OCI-LY7 (cell line): Measurements from ENCODE around the gene GNB1L. TPM values are rescaled to one million over a fixed set of nuclear protein-coding genes. Genes with fewer than 3 reads are reported as not detected.

Experiments
- Bru-seq: library from RNA; stranded (reverse); fragments of 400-500 nt; gene quantifications from one replicate; lab custom pipeline; 2021; lab: Mats Ljungman, UMichigan
- BruChase-seq, 2 experiments: library from RNA; stranded (reverse); fragments of 400-500 nt; gene quantifications; one replicate each; lab custom pipeline; 2021; lab: Mats Ljungman, UMichigan
- BruUV-seq: library from RNA; stranded (reverse); fragments of 400-500 nt; replicated peaks from 2 replicates; lab custom pipeline; 2021; lab: Mats Ljungman, UMichigan
- CTCF ChIA-PET: fragments of 300-600 bp; sonication (Branson Sonifier 250); formaldehyde crosslinking; loops from one replicate; lab custom pipeline; 2022; ENCODE audit warnings: antibody characterized with exemption; ENCODE audit not compliant: unreplicated experiment; lab: Charles Lee
- POLR2A ChIA-PET: fragments of 300-600 bp; sonication (Branson Sonifier 250); formaldehyde crosslinking; loops from one replicate; lab custom pipeline; 2022; ENCODE audit warnings: antibody characterized with exemption; lab: Charles Lee
- DNase-seq: peaks from one replicate; pipeline ENCODE4 v3.0.0-alpha.2; 2015; ENCODE audit warnings: low spot score
- H2AFZ ChIP-seq: fragments of 200-600 bp; sonication (generic), shearing (Covaris generic); 2 replicates; pipeline ENCODE4 v1.6.1; 2014; ENCODE audit warnings: mild to moderate bottlenecking, antibody characterized with exemption, low read length, moderate library complexity
- H3K27ac ChIP-seq: fragments of 200-600 bp; sonication (generic); 2 replicates; pipeline ENCODE4 v1.5.1; 2014; ENCODE audit warnings: mixed run types, low read depth, mild to moderate bottlenecking, moderate library complexity, low read length, inconsistent platforms; ENCODE audit not compliant: poor library complexity, severe bottlenecking
- H3K36me3 ChIP-seq: fragments of 200-600 bp; sonication (generic); 2 replicates; pipeline ENCODE4 v1.6.1; 2014; ENCODE audit warnings: mild to moderate bottlenecking, antibody characterized with exemption, low read length, moderate library complexity, mixed read lengths; ENCODE audit not compliant: insufficient read depth
- H3K4me1 ChIP-seq: fragments of 200-600 bp; sonication (generic); 2 replicates; pipeline ENCODE4 v1.5.1; 2014; ENCODE audit warnings: mild to moderate bottlenecking, low read length; ENCODE audit not compliant: insufficient read depth, poor library complexity, severe bottlenecking
- H3K4me2 ChIP-seq: fragments of 200-600 bp; sonication (generic); 2 replicates; pipeline ENCODE4 v1.6.1; 2014; ENCODE audit warnings: mild to moderate bottlenecking, low read length
- H3K4me3 ChIP-seq: fragments of 200-600 bp; sonication (generic); 2 replicates; pipeline ENCODE4 v1.5.1; 2014; ENCODE audit warnings: mild to moderate bottlenecking, low read depth, low read length; ENCODE audit not compliant: poor library complexity, severe bottlenecking
- H3K79me2 ChIP-seq: fragments of 200-600 bp; sonication (generic); 2 replicates; pipeline ENCODE4 v1.6.1; 2016; ENCODE audit warnings: low read depth, mild to moderate bottlenecking, low read length, moderate library complexity, mixed read lengths; ENCODE audit not compliant: insufficient read depth
- H3K9me2 ChIP-seq: fragments of 200-600 bp; sonication (generic); 2 replicates; pipeline ENCODE4 v1.6.1; 2016; ENCODE audit warnings: mild to moderate bottlenecking, low read length, mixed read lengths; ENCODE audit not compliant: insufficient read depth
- H3K9me3 ChIP-seq: fragments of 200-600 bp; sonication (generic); 2 replicates; pipeline ENCODE4 v1.6.1; 2014; ENCODE audit warnings: mild to moderate bottlenecking, mixed run types, low read length, mixed read lengths
- H4K20me1 ChIP-seq: fragments of 200-600 bp; sonication (generic); 2 replicates; pipeline ENCODE4 v1.6.1; 2014; ENCODE audit warnings: mild to moderate bottlenecking, antibody characterized with exemption, low read length, moderate library complexity, mixed read lengths; ENCODE audit not compliant: insufficient read depth
- CTCF ChIP-seq: fragments of 200-600 bp; sonication (generic); conservative IDR thresholded peaks from 2 replicates; pipeline ENCODE4 v1.5.1; 2014; ENCODE audit warnings: mild to moderate bottlenecking, antibody characterized with exemption, low read length, moderate library complexity, mixed read lengths
- EZH2phosphoT487 ChIP-seq: fragments of 200-600 bp; sonication (generic); IDR thresholded peaks from 2 replicates; pipeline ENCODE4 v1.6.1; 2018; ENCODE audit warnings: low read depth, borderline replicate concordance, mild to moderate bottlenecking, mixed run types, antibody characterized with exemption, low read length, moderate library complexity, mixed read lengths
- intact Hi-C: fragments of 100-400 bp; cut with micrococcal nuclease; formaldehyde crosslinking; loops from one replicate; pipeline ENCODE4 v1.10.0; 2022; ENCODE audit not compliant: unreplicated experiment
- long read RNA-seq: library from polyadenylated mRNA; stranded (forward); transcript quantifications from one replicate; pipeline ENCODE4 v2.0.0, GENCODE V29; 2022
- total RNA-seq, 2 experiments: library from RNA; depleted of rRNA in 1 of 2; stranded (reverse); fragments of >200 nt in 1 of 2; shearing (Covaris generic) in 1 of 2; gene quantifications; 2 replicates each; pipeline ENCODE4 v1.2.3, GENCODE V29; 2014 to 2022

Gene GNB1L
- total RNA-seq (2014; rRNA removed; shearing (Covaris generic)) (21.2 and 26.7 TPM in 2 replicates), total RNA-seq (2022) (12.9 and 13.1 TPM in 2 replicates), Bru-seq, nascent RNA (percentile 50 among the genes with signal in this experiment), BruChase-seq, experiment 1, labeled RNA remaining after a 6-hour chase (percentile 62 among the genes with signal in this experiment), BruChase-seq, experiment 2, labeled RNA remaining after a 2-hour chase (percentile 56 among the genes with signal in this experiment)
- long read RNA-seq, full-length matches to known transcripts = 17 of 46 reads
- long read RNA-seq, partial matches to known transcripts = 1 of 46 reads
- long read RNA-seq, other reads (novel, unspliced or antisense) = 28 of 46 reads

GRCh38 chr22:19854778-19855503 lies at the start of gene GNB1L, which contains the start of gene RTL10:
TSS of gene GNB1L (minus strand) at chr22:19854874. CDS start at chr22:19821355, 33,519 bp downstream.
TSS of gene RTL10 (minus strand) at chr22:19854874. CDS start at chr22:19852261, 2,613 bp downstream.
- BruUV-seq = no TSS peak
- peak; percentile 98 for DNase-seq
- ChIA-PET POLR2A (interaction anchor here (1.0 to 2.2 kb wide), 9 partner anchors 11 to 94 kb away, joined by 3 to 20 read pairs (median 4); no protein-coding TSS in a partner anchor), CTCF (interaction anchor here (1.5 kb wide), 1 partner anchor 32 kb away, joined by 3 read pairs; no protein-coding TSS in a partner anchor)
- Histone ChIP-seq H3K79me2 (peaks cover 53% of the 10 kb centered on the region), H3K9me3 (no peaks in the 10 kb centered on the region; the same call in 1 of the 2 replicates), H3K9me2 (no peaks in the 10 kb centered on the region), H2AFZ (no peak within 1 kb of the TSS), H3K36me3 (peaks cover 52% of the 10 kb centered on the region), H4K20me1 (0 out of 2 replicates have a peak, but pooled peaks cover 9% of the 10 kb centered on the region), H3K4me2 (peak within 1 kb of the TSS; percentile 100), H3K4me1 (peaks cover 37% of the 10 kb centered on the region), H3K27ac (peak within 1 kb of the TSS; percentile 84), H3K4me3 (peak within 1 kb of the TSS; percentile 91)
- TF ChIP-seq CTCF (0 out of 2 replicates have a peak, but pooled peaks have one; percentile 20), EZH2phosphoT487 (no peak)
- intact Hi-C loops = loop anchor here (1.0 to 2.0 kb wide), 2 partner anchors 36 to 82 kb away; no protein-coding TSS in a partner anchor

GRCh38 chr22:19904174-19904856 lies 49.6 kb upstream of the GNB1L start:
- H3K9me2 ChIP-seq = no peaks in the 10 kb centered on the region
- no peaks in the 10 kb centered on the region for H3K79me2 ChIP-seq
- no peaks in the 10 kb centered on the region for H4K20me1 ChIP-seq
- no peaks in the 10 kb centered on the region for H3K9me3 ChIP-seq
- DNase-seq = no peak
- H3K27ac ChIP-seq = no peak overlapping the region
- ChIA-PET CTCF (no interaction called here), POLR2A (no interaction called here)
- intact Hi-C loops = no loop called here
- no TSS peak for BruUV-seq
- no peak overlapping the region for H3K4me2 ChIP-seq
- H3K36me3 ChIP-seq = no peaks in the 10 kb centered on the region
- H2AFZ ChIP-seq = no peak overlapping the region
- H3K4me3 ChIP-seq = no peak overlapping the region
- TF ChIP-seq CTCF (no peak), EZH2phosphoT487 (no peak)
- H3K4me1 ChIP-seq = peaks cover 10% of the 10 kb centered on the region
